Measurements from ENCODE around the gene ANKRD16.
A peak's percentile ranks its signal among the peaks of the same experiment; 100 is the strongest.
"Not testable (repeated sequence)": the region's sequence is repeated elsewhere in the genome, so short reads cannot be mapped to it uniquely, and the experiment has no call there.

The ANKRD16 gene

DNA sequence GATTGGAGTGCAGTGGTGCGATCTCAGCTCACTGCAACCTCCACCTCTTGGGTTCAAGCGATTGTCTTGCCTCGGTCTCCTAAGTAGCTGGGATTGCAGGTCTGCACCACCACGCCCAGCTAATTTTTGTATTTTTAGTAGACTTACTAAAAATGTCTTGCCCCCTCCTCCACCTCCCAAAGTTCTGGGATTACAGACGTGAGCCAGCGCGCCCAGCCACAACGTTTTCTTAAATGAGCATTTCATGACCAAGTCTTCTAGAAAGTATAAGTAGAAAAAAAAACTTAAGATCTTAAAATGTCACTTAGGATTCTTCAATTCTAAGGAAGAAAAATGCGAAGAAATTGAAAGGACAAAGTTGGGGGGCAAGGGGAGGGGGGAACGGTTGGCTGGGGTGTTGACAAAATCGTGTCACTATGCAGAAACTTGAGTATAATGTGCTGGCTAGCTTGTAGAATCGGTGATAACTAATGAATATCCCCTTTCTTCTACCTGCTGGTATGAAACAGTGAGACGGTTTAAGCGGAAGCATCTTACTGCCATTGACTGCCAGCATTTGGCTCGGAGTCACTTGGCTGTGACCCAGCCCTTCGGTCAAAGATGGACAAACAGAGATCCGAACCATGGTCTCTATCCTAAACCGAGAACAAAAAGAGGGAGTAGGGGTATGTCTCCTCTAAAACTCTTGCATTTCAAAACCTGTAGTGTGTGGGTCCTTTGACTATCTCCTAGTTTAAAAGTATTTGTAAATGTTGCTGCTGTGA is 13.0 kb upstream of the ANKRD16 start:
- no peak for DNase-seq

- no peak for DNase-seq
Measured at GRCh38 chr10:5900247-5900646, 10.6 kb upstream of the ANKRD16 start.

- DNase-seq: no peak
Measured at GRCh38 chr10:5898163-5898562, 8.5 kb upstream of the ANKRD16 start.

DNA sequence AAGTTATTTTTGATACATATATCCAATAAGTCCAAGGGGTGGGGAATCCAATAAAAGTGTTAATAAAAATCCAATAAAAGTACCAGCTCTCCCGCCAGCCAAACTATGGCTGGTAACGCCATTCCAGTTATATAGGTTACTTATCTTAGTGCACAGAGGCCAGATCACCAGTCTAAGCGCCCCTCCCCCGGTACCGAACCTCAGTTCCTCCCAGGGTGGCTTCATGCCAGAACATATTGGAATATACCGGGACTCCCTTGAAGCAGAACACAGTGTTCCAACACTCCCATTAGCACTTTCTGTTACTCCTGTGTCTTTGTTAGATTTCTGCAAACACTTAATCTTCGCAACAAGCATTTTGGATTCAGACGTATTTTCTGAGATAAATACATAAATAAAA is 7.8 kb upstream of the ANKRD16 start:
- DNase-seq: no peak

DNA sequence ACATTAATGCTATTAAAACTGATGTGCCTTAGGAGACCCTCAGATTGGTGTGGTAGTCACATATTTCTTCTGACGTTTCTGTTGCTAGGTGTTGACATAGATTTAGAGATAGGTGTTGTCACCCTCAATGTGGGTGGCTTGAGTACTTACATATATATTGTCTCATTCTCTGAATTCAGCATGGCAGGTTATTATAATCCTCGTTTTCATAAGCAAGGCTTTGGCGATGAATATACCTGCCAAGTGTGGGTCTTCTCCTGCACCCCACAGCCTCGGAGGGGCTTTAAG is 7.3 kb upstream of the ANKRD16 start:
- DNase-seq: no peak

- DNase-seq: no peak
Measured at GRCh38 chr10:5896208-5897052, 6.7 kb upstream of the ANKRD16 start.

DNA sequence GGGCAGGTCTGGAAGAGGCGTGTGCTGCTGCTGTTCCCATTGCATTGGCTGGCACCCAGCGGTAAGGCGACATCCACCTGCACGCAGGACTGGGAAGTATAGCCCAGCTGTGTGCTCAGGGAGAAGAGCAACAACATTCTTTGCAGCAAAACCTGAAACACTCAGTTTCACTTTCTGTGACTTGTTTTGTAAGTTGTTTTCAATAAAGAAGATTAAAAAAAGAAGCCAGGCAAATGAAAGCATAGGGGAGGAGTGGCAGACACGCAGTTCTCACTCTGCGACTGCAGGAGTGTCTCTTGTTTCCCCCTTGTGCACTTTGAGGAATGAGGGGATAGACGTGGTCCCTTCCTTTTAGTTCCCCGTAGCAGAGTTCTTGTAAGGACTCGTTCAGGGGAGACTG is 6.1 kb upstream of the ANKRD16 start:
- no peak for DNase-seq

DNA sequence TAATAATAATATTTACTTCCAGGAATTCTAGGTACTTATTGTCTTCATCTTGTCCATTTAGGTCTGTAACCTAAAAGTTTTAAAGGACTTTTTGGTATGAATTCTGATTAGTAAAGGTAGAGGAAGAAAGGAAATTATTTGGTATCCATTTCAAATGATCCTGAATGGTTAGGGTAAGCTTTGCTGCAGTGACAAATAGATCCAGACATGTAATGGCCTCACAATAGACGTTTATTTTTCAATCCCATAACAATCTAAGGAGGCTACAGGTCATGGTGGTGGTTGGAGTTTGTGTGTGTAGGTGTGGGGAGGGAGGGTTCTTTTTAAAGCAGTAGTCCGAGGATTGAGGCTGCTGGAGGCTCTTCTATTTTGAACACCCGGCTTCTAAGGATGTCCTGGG is 5.7 kb upstream of the ANKRD16 start:
- DNase-seq: no peak

DNA sequence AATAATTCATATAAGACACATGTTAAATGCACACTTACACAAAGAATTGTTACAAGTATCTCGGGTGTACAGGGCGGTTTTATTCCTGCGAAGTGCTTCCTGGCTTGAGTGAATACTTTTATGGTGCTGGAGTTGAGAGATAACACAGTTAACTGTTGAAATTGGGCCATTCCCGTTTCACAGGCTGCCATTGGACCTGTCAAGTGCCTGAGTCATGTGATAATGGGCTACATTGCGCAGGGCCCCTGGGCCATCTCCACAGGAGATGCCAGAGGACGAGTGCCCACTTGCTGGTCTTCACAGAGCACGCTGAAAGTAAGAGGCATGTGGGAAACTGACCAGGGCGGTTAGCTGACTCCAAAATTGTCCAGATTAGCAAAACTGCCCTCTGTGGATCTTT is 5.2 kb upstream of the ANKRD16 start:
- DNase-seq: no peak

DNA sequence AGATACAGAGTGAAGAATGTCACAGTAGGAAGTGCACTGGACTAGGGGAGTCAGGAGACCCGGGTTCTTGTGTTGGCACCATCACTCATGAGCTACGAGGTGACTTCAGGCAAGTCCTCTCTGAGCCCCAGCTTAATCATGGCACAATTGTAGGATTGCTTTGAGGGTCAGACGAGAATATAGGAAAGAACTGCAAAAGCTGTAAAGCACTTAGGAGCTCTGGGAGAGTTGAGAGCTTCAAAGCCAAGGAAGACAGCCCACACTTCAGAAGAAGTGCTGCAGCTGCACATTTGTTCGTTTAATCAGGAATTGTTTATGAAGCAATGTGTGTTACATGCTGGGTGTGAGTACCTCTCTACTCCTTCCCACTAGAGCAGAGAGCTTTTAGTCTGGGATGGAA is 4.7 kb upstream of the ANKRD16 start:
- no peak for DNase-seq

DNA sequence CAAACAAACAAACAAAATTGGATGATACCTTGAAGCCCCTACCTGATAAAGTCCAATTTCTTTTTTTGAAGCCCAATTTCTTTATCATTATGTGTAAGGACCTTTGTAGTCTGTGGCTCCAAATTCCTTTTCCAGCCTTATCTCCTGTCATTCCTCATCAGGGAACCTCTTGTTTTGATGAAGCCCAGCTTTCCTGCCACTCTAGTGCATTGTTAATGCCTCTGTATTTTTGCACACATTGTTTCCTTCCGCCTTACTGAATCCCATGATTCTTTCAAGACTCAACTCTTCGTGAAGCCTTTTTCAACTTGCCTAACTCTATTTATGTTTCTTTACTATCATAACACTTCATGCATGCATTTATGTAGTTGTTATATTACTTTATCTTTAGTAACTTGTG is 3.6 kb upstream of the ANKRD16 start:
- no peak for DNase-seq

DNA sequence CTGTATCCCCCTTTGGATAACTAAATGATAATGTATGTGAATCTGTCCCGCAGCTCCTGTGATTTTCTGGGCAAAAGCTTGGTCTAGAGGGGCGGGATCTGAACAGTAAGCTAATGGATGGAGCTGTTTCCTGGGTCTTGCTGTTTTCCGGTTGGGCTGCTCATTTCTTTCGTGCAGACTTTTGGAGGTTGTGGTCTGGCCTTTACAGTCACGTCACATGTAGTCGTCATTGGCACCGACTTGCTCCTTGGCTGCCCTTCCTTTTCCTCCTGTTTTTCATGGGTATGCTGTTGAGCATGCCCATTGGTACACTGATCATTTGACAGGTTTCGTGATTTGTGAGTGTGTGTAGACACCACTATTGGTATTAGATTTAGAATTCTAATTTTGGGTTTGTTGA is 2.3 kb upstream of the ANKRD16 start:
- no peak for DNase-seq

- DNase-seq: no peak
Measured at GRCh38 chr10:5891009-5891408, 1.3 kb upstream of the ANKRD16 start.

GRCh38 chr10:5890452-5890915 is 791 bp upstream of the ANKRD16 start:
- DNase-seq: no peak

- peak; percentile 12 for DNase-seq
Measured at GRCh38 chr10:5888843-5889623, 660 bp downstream of the ANKRD16 start.

- no peak for DNase-seq
Measured at GRCh38 chr10:5888351-5888750, 1.3 kb downstream of the ANKRD16 start.

DNA sequence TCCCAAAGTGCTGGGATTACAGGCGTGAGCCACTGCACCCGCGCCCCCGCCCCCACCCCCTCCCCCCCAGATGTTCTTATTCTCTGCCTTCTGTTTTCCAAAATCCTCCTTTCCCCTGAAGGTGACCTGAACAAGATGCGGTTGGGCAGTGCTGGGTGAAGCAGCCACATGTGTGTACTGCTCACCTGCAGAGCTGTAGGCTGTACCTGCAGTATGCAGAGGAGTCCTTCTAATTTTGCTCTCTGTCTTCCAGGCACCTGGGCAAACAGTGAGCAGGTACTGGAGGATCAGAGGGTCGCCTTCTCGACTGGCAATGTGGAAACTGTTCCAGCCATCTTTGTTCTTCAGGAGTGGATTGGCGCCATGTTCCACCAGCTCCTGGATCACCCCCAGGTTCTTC is 2.1 kb downstream of the ANKRD16 start:
- no peak for DNase-seq

DNA sequence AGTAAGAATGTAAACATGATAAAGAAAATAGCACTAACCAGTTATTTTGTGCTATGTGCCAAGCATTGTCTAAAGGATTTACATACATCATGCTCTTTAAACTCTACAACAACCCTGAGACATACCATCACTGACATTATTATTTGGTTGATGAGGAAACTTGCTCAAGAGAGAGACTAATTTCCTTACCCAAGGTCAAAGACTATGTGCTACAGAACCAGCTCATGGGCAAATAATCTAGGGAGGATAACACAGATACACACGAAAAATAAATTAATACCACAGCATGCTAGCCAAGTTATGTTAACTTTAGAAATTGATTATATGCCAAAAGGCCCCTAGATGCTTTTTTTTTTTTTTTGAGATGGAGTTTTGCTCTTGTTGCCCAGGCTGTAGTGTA is 2.7 kb downstream of the ANKRD16 start:
- no peak for DNase-seq

DNA sequence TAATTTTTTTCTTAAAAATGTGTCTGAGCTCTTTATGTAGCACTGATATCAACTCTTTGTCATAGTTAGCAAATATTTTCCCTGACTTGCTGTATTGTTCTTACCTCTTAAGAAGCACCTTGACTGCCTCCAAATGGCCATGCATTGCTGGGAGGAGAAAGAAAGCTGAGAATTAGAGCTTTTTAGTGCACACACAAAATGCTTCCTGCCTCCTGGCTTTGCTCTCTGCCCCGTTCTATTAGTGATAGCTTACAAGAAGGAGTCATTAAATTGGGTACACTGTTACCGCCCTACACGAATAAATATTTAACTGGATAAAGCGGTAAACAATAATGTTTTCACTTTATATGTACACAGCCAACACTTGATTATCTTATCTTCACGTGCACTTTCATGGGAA is 4.1 kb downstream of the ANKRD16 start:
- DNase-seq: no peak

DNA sequence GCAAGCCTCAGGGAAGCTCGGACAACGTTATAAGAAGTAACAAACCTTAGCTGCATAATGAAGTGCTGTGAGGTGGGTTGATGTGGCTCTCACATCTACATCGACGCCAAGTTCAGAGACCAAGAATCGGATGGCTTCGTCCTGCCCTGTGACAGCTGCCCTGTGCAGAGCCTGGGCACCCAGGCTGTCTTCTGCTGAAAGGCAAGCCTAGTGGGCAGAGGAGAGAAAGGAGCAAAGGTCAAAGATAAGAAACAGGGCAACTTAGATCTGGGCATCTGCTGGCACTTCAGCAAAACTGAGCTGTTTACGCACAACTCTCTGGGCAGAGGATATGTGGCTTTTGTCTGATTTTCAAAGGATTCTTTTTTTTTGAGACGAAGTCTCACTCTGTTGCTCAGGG is 6.7 kb downstream of the ANKRD16 start:
- no peak for DNase-seq

DNA sequence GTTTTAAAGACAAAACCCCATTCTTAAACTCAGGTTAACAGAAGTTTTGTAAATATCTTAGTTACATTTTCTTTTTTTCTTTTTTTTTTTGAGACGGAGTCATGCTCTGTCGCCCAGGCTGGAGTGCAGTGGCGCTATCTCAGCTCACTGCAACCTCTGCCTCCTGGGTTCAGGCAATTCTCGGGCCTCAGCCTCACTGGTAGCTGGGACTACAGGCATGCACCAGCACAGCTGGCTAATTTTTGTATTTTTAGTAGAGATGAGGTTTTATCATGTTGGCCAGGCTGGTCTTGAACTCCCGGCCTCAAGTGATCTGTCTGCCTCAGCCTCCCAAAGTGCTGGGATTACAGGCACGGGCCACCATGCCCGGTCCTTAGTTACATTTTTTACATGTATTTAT is 12.7 kb downstream of the ANKRD16 start:
- not testable (repeated sequence) for DNase-seq

GRCh38 chr10:5876181-5876768 is 13.4 kb downstream of the ANKRD16 start:
- no peak for DNase-seq

GRCh38 chr10:5873515-5873995 is 16.1 kb downstream of the ANKRD16 start:
- DNase-seq: peak; percentile 14
